ENCODE results near the gene GNG8. TPM values are rescaled to one million over a fixed set of nuclear protein-coding genes. Genes with fewer than 3 reads are reported as not detected.
A peak's percentile ranks its signal among the peaks of the same experiment; 100 is the strongest.
"Not testable (repeated sequence)": the region's sequence is repeated elsewhere in the genome, so short reads cannot be mapped to it uniquely, and the experiment has no call there.

The GNG8 gene
- total and polyA plus RNA-seq, 2 donors (not counting 1 experiment from before 2014, with no cell fraction given), result not detected

- Histone ChIP-seq H3K27me3 (ENCODE audit: control insufficient read depth, insufficient read depth, low read length) (no peaks in the 10 kb centered on the region), H3K36me3 (ENCODE audit: control insufficient read depth, insufficient read depth, low read length) (no peaks in the 10 kb centered on the region), H2AFZ (ENCODE audit: low read length) (no peak overlapping the region), H3K9ac (ENCODE audit: insufficient read depth, low read length) (no peak overlapping the region), H3K4me3 (replicated peaks in 1 of 4; ENCODE audit: control extremely low read depth in 1 of 4, insufficient read depth in 1 of 4, low read depth in 3 of 4, low read length in 4 of 4) (no peak overlapping the region), H3K79me2 (ENCODE audit: control insufficient read depth, insufficient read depth, low read length) (no peaks in the 10 kb centered on the region), H4K20me1 (ENCODE audit: control insufficient read depth, extremely low read depth, insufficient read depth, low read length) (no peaks in the 10 kb centered on the region), H3K4me1 (ENCODE audit: control insufficient read depth, extremely low read depth, insufficient read depth, low read length) (peaks cover 24% of the 10 kb centered on the region), H3K27ac (ENCODE audit: insufficient read depth, low read length) (no peak overlapping the region), H3K9me3 (ENCODE audit: control insufficient read depth, insufficient read depth, low read depth, low read length) (no peaks in the 10 kb centered on the region), H3K4me2 (ENCODE audit: extremely low read depth, insufficient read depth, low read length) (no peak overlapping the region)
- peak in 1 of 2 donors; percentile 14 for DNase-seq (ENCODE audit: low read depth in 2 of 2)
- TF ChIP-seq EZH2 (IDR thresholded peaks at IDR 0.05; ENCODE audit: low read length, missing control alignments), result no peak
- TF ChIP-seq, protein P1, sequence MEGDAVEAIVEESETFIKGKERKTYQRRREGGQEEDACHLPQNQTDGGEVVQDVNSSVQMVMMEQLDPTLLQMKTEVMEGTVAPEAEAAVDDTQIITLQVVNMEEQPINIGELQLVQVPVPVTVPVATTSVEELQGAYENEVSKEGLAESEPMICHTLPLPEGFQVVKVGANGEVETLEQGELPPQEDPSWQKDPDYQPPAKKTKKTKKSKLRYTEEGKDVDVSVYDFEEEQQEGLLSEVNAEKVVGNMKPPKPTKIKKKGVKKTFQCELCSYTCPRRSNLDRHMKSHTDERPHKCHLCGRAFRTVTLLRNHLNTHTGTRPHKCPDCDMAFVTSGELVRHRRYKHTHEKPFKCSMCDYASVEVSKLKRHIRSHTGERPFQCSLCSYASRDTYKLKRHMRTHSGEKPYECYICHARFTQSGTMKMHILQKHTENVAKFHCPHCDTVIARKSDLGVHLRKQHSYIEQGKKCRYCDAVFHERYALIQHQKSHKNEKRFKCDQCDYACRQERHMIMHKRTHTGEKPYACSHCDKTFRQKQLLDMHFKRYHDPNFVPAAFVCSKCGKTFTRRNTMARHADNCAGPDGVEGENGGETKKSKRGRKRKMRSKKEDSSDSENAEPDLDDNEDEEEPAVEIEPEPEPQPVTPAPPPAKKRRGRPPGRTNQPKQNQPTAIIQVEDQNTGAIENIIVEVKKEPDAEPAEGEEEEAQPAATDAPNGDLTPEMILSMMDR (conservative IDR thresholded peaks at IDR 0.05 in 1 of 2, IDR thresholded peaks at IDR 0.05 in 1 of 2; ENCODE audit: low read depth in 1 of 2, low read length in 2 of 2), result no peak
Measured at GRCh38 chr19:46629546-46630025, 6.4 kb downstream of the GNG8 start.

GRCh38 chr19:46628970-46629369 lies 7.0 kb downstream of the GNG8 start:
- not testable (repeated sequence) for H3K4me2 ChIP-seq (ENCODE audit: extremely low read depth, insufficient read depth, low read length); H3K79me2 ChIP-seq (ENCODE audit: control insufficient read depth, insufficient read depth, low read length); H3K9ac ChIP-seq (ENCODE audit: insufficient read depth, low read length); H3K27ac ChIP-seq (ENCODE audit: insufficient read depth, low read length); H3K36me3 ChIP-seq (ENCODE audit: control insufficient read depth, insufficient read depth, low read length); H4K20me1 ChIP-seq (ENCODE audit: control insufficient read depth, extremely low read depth, insufficient read depth, low read length); H3K4me3 ChIP-seq (replicated peaks in 1 of 4; ENCODE audit: control extremely low read depth in 1 of 4, insufficient read depth in 1 of 4, low read depth in 3 of 4, low read length in 4 of 4); H2AFZ ChIP-seq (ENCODE audit: low read length); H3K27me3 ChIP-seq (ENCODE audit: control insufficient read depth, insufficient read depth, low read length); H3K9me3 ChIP-seq (ENCODE audit: control insufficient read depth, insufficient read depth, low read depth, low read length); DNase-seq (ENCODE audit: low read depth in 2 of 2)
- peaks cover 24% of the 10 kb centered on the region for H3K4me1 ChIP-seq (ENCODE audit: control insufficient read depth, extremely low read depth, insufficient read depth, low read length)

- no peak overlapping the region for H3K27ac ChIP-seq (ENCODE audit: insufficient read depth, low read length)
- no peaks in the 10 kb centered on the region for H4K20me1 ChIP-seq (ENCODE audit: control insufficient read depth, extremely low read depth, insufficient read depth, low read length)
- H3K4me2 ChIP-seq (ENCODE audit: extremely low read depth, insufficient read depth, low read length), result no peak overlapping the region
- H2AFZ ChIP-seq (ENCODE audit: low read length), result no peak overlapping the region
- DNase-seq (ENCODE audit: low read depth in 2 of 2), result no peak
- TF ChIP-seq EZH2 (IDR thresholded peaks at IDR 0.05; ENCODE audit: low read length, missing control alignments), result no peak
- TF ChIP-seq, protein P1 (conservative IDR thresholded peaks at IDR 0.05 in 1 of 2, IDR thresholded peaks at IDR 0.05 in 1 of 2; ENCODE audit: low read depth in 1 of 2, low read length in 2 of 2), result no peak
- no peak overlapping the region for H3K9ac ChIP-seq (ENCODE audit: insufficient read depth, low read length)
- no peak overlapping the region for H3K4me3 ChIP-seq (replicated peaks in 1 of 4; ENCODE audit: control extremely low read depth in 1 of 4, insufficient read depth in 1 of 4, low read depth in 3 of 4, low read length in 4 of 4)
- H3K36me3 ChIP-seq (ENCODE audit: control insufficient read depth, insufficient read depth, low read length), result peaks cover 3% of the 10 kb centered on the region
- peaks cover 26% of the 10 kb centered on the region for H3K79me2 ChIP-seq (ENCODE audit: control insufficient read depth, insufficient read depth, low read length)
- H3K4me1 ChIP-seq (ENCODE audit: control insufficient read depth, extremely low read depth, insufficient read depth, low read length), result peaks cover 26% of the 10 kb centered on the region
- H3K27me3 ChIP-seq (ENCODE audit: control insufficient read depth, insufficient read depth, low read length), result no peaks in the 10 kb centered on the region
- H3K9me3 ChIP-seq (ENCODE audit: control insufficient read depth, insufficient read depth, low read depth, low read length), result no peaks in the 10 kb centered on the region
Measured at GRCh38 chr19:46626446-46626845, 9.6 kb downstream of the GNG8 start.

Data from fibroblast of lung (primary cell).